GM19324 (cell line): Measurements from ENCODE around the gene SLIRP.
"Not testable (repeated sequence)": the region's sequence is repeated elsewhere in the genome, so short reads cannot be mapped to it uniquely, and the experiment has no call there.

Experiments
- ATAC-seq: cut with Tn5 transposase; IDR thresholded peaks from one replicate; pipeline ENCODE4 v1.9.1; 2021; ENCODE audit warnings: mild to moderate bottlenecking, moderate library complexity; ENCODE audit not compliant: unreplicated experiment, low FRiP score

SLIRP gene

GRCh38 chr14:77707724-77708408 is at the start of gene SLIRP, which contains the start of gene ALKBH1:
Gene SLIRP, plus strand, starts transcription at chr14:77708103. Its CDS starts 9 bp downstream, at chr14:77708112.
Gene ALKBH1, minus strand, starts transcription at chr14:77708023. Its CDS starts 19 bp downstream, at chr14:77708004.
- ATAC-seq: peak; percentile 95

DNA sequence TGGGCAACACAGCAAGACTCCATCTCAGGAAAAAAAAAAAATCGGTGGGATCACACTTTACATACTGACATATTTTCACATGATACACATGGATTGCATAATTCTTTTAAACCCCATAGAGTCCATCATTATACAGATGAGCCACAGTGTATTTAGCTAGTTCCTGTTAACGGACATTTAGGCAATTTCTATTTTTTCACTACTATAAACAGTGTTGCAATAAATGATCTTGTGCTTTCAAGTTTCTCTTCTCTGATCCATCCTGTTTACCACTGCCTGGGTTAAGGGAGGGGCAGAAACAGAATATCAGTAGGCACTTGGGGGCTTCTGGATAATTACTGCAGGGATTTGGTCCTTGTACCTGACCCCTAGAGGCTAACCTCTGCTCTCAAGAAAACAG is 48.1 kb upstream of the SLIRP start:
- ATAC-seq: no peak

DNA sequence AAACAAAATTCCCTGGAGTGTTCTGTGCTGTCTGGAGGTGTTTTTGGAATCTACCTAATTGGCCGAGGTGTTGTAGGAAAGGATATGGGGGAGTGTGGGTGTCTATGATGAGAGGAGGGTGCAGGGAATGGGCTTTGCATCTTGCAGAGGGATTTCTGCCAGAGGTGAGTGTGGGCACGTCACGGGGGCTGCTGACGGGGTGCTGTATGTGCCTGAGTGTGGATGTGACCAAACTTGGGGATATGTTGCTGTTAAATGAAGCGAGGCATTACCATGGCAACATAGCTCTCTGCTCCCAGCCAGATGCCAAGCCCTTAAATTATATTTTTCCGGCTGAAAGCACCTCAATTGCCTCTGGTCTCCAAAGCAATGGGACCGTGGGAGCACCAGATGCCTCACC is 47.1 kb upstream of the SLIRP start:
- ATAC-seq: no peak

DNA sequence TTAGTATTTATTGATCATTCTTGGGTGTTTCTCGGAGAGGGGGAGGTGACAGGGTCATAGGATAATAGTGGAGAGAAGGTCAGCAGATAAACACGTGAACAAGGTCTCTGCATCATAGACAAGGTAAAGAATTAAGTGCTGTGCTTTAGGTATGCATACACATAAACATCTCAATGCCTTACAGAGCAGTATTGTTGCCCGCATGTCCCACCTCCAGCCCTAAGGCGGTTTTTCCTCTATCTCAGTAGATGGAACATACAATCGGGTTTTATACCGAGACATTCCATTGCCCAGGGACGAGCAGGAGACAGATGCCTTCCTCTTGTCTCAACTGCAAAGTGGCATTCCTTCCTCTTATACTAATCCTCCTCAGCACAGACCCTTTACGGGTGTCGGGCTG is 46.3 kb upstream of the SLIRP start:
- ATAC-seq: not testable (repeated sequence)

- no peak for ATAC-seq
Observed at GRCh38 chr14:77663293-77663692, 44.6 kb upstream of the SLIRP start.

GRCh38 chr14:77667331-77667730 is 40.6 kb upstream of the SLIRP start:
- ATAC-seq: no peak

DNA sequence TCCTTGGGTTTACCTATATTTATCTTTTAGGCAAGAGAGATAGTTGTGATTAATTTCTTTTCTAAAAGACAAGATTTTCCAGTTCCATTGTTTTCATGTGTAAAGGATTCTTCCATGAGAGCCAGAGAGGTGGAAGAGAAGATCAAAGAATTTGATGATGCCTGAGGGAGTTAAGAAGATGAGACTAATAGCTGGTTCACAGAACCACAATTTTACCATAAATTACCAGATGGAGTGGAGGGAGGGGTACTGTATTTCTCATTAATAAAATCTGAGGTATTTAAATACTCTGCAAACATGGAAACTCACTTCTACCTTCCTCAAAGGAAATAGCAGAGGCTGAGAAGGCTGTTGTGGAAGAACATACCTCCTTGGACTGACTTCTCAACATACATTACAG is 34.7 kb upstream of the SLIRP start:
- no peak for ATAC-seq

GRCh38 chr14:77674931-77675330 is 33.0 kb upstream of the SLIRP start:
- no peak for ATAC-seq

- no peak for ATAC-seq
Observed at GRCh38 chr14:77681196-77682157, 26.4 kb upstream of the SLIRP start.

- ATAC-seq: no peak
Observed at GRCh38 chr14:77682158-77682553, 25.7 kb upstream of the SLIRP start.

DNA sequence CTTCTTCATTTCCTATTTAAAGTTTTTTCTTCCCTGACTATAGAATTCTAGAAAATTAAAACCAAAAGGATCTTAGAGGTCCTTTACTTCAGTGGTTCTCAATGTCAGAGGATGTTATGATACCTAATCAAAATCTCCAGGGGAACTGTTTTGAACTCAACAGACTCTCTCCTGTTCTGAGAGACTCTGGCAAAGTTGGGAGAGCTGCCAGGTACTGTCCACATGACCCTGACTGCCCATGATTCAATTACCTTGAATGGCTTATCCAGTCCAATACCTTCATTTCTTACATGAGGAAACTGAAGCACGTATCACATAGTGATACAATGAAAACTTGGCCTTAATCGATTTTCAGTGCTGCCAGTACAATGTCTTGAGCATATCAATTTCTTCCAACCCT is 16.6 kb upstream of the SLIRP start:
- no peak for ATAC-seq

GRCh38 chr14:77707355-77707723 is 564 bp upstream of the SLIRP start:
- ATAC-seq: peak; percentile 11

- no peak for ATAC-seq
Observed at GRCh38 chr14:77708749-77709148, 846 bp downstream of the SLIRP start.

DNA sequence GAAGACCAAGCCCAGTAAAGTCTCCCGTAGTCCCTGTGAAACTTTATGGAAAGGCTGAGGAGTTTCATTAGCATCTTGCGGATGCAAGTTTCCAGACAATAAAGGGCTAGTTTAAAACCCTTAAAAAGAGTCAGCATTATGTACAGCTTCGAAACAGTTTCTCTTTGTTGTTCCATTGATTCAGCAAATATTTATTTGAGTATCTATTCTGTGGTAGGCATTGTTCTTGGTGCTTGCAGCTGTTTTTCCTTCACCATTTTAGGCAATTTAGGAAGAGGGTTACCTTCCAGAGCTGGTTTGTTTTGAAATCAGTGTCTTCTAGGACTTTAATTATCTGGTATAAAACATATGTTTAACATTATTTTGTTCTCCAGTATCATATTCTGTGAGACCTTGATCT is 1.5 kb downstream of the SLIRP start:
- no peak for ATAC-seq

DNA sequence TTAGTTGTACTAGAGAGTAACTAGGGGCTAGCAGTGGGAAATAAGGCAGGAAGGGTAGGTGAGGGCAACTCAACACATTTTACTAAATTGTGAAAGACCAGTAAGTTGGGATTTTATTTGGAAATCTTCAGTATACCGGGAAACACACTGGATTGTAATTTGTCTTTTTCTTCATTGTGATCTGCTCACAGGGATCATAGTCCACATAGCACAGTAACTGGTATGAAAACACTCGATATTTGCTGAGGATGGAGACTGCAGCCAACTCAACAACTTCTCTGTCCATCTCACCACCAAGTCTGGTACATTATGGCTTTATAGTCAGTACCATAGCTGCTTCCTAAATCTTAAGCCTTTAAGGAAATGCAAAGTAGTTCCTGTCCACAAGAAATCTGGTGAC is 2.5 kb downstream of the SLIRP start:
- no peak for ATAC-seq

- no peak for ATAC-seq
Observed at GRCh38 chr14:77714926-77715325, 7.0 kb downstream of the SLIRP start.

DNA sequence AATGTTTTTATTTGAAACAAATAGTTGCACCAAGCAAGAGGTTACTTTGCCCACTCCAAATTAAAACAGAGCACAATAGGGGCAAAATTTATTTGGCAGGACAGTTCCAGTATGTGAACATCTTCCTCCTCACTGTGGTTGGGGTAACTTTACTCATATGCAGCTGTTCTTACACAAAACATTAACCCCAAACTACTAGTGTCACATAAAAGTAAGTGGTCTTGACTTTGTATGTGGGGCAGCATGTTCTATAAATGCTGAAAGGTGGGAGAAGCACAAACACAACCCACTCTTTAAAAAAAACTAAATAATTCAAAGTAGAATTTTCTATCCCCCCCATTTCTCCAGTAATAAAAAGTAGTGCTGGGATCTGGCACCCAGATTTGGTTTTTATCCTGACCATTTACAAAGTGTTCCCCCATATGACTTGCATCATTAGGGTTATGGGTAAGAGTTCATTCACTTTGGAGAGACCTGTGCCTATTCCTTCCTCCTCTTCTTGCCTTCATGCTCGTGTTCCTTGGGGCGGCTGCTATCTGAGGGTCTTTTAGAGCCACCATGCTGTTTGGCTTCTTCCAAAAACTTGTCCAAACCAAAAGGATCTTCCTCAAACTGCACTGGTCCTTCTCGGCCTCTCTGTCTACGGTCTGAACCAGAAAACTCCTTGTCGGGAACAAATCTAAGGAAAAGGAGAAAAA is 9.9 kb downstream of the SLIRP start:
- ATAC-seq: no peak

DNA sequence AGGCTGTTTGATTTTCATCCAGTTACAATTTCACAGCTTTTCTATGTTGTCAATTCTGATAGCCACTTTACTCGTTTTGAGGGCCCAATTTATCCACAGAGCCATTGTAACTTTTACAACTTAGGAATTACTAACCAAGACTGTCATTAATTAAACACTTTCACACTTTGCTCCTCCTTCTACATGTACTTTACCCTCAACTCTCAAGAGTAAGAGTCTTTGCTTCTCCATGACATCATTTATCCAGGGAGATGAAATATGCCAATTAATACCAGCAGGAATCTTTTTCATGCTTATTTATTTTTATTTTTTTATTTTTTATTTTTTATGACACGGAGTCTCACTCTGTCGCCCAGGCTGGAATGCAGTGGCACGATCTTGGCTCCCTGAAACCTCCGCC is 13.5 kb downstream of the SLIRP start:
- no peak for ATAC-seq

- ATAC-seq: no peak
Observed at GRCh38 chr14:77722301-77722700, 14.4 kb downstream of the SLIRP start.

GRCh38 chr14:77730976-77731497 is 23.1 kb downstream of the SLIRP start:
- no peak for ATAC-seq
